A549 (cell line): Measurements from ENCODE around the gene PRR18. TPM values are rescaled to one million over a fixed set of nuclear protein-coding genes. Genes with fewer than 3 reads are reported as not detected.

ENCODE experiments used
- ATAC-seq, 2 experiments: fragments of 200-7000 bp in 1 of 2; fragments of >200 bp in 1 of 2; cut with Nextera tagmentation in 1 of 2; cut with Tn5 transposase in 1 of 2; 3 replicates each; pipeline versions ENCODE4 v1.8.0 to v1.9.1; 2018 to 2020; ENCODE audit warnings: mild to moderate bottlenecking in 1 of 2, moderate library complexity in 1 of 2
- CTCF ChIA-PET: fragments of 300-600 bp; sonication (Branson Sonifier 250); formaldehyde crosslinking; extraction: SDS; loops from one replicate; lab custom pipeline; 2021; ENCODE audit warnings: antibody characterized with exemption, inconsistent platforms; lab: Yijun Ruan, JAX
- POLR2A ChIA-PET: fragments of 350-600 bp; formaldehyde crosslinking; extraction: SDS; loops from one replicate; lab custom pipeline; 2021; ENCODE audit warnings: antibody characterized with exemption, inconsistent platforms; lab: Yijun Ruan, JAX
- DNase-seq, 2 experiments: peaks; one replicate each; pipeline versions ENCODE4 v3.0.0 to v3.0.0-alpha.2; 2011 to 2016; ENCODE audit warnings: low read depth in 1 of 2, low spot score in 1 of 2
- FAIRE-seq: peaks from 2 replicates; lab custom pipeline; 2011; peaks lifted over from hg19 to GRCh38; lab: Jason Lieb, UNC
- H3K27ac ChIP-seq, 2 experiments: fragments of >200 bp; sonication (Bioruptor Twin); formaldehyde crosslinking; 3 replicates each; pipeline ENCODE4 v1.5.1; 2016 to 2017
- H3K4me1 ChIP-seq: fragments of >200 bp; sonication (Bioruptor Twin); formaldehyde crosslinking; 3 replicates; pipeline ENCODE4 v1.6.1; 2016
- H3K4me2 ChIP-seq: fragments of >200 bp; sonication (Bioruptor Twin); formaldehyde crosslinking; 3 replicates; pipeline ENCODE4 v1.6.1; 2016
- H3K4me3 ChIP-seq: fragments of >200 bp; sonication (Bioruptor Twin); formaldehyde crosslinking; 3 replicates; pipeline ENCODE4 v1.5.1; 2016
- H3K9me3 ChIP-seq: fragments of >200 bp; sonication (Bioruptor Twin); formaldehyde crosslinking; 3 replicates; pipeline ENCODE4 v1.6.1; 2016
- CHD2 ChIP-seq: fragments of 150-350 bp; IDR thresholded peaks from 2 replicates; pipeline ENCODE4 v1.6.1; 2014; ENCODE audit warnings: low read length; ENCODE audit not compliant: partially characterized antibody
- ELK1 ChIP-seq: fragments of 150-350 bp; IDR thresholded peaks from 2 replicates; pipeline ENCODE4 v1.6.1; 2014; ENCODE audit warnings: low read depth, mild to moderate bottlenecking, low read length
- HOXA7 ChIP-seq: fragments of 250-450 bp; sonication (Bioruptor Pico); IDR thresholded peaks from 2 replicates; pipeline ENCODE4 v1.5.0; 2020; ENCODE audit warnings: mild to moderate bottlenecking, moderate library complexity
- HOXB13 ChIP-seq: fragments of 250-450 bp; sonication (Bioruptor Pico); IDR thresholded peaks from 2 replicates; pipeline ENCODE4 v1.5.0; 2020; ENCODE audit warnings: low read depth, mild to moderate bottlenecking, moderate library complexity
- JUNB ChIP-seq: fragments of >200 bp; sonication (Bioruptor Twin); formaldehyde crosslinking; IDR thresholded peaks from 2 replicates; pipeline ENCODE4 v1.6.1; 2016
- NR3C1 ChIP-seq: fragments of >200 bp; sonication (Bioruptor Twin); formaldehyde crosslinking; IDR thresholded peaks from 3 replicates; pipeline ENCODE4 v1.6.1; 2017
- PBX3 ChIP-seq: IDR thresholded peaks from 2 replicates; pipeline ENCODE4 v1.6.1; 2012
- RARB ChIP-seq: fragments of 250-450 bp; sonication (Bioruptor Pico); IDR thresholded peaks from 2 replicates; pipeline ENCODE4 v1.8.0; 2021; ENCODE audit warnings: mild to moderate bottlenecking, moderate library complexity
- RFX5 ChIP-seq: fragments of 450-650 bp; IDR thresholded peaks from 2 replicates; pipeline ENCODE4 v1.7.1; 2014; ENCODE audit warnings: antibody characterized with exemption, mild to moderate bottlenecking, moderate library complexity
- SREBF2 ChIP-seq: fragments of 450-650 bp; IDR thresholded peaks from 2 replicates; pipeline ENCODE4 v1.6.1; 2014; ENCODE audit warnings: mild to moderate bottlenecking, moderate library complexity
- WGBS: methylation state at CpG from one replicate; pipeline ENCODE4 v1.1.6; 2017; ENCODE audit errors: missing lambda C conversion rate; 5-methylcytosine and 5-hydroxymethylcytosine counted together
- polyA plus RNA-seq, 4 experiments: library from polyadenylated mRNA; depleted of rRNA in 3 of 4; stranded (reverse); fragments of >200 nt; fragmentation: RNase III in 1 of 4; extraction: RNeasy Plus Mini Kit Qiagen cat#74134 plus additional on column Dnase treatment in 1 of 4; gene quantifications; 2 replicates in 3 of 4; 3 replicates in 1 of 4; pipeline ENCODE4 v1.2.3, GENCODE V29; 2011 to 2017
- TF ChIP-seq, protein P1 (sequence below): fragments of >200 bp; sonication (Bioruptor Twin); formaldehyde crosslinking; IDR thresholded peaks from 3 replicates; pipeline ENCODE4 v1.5.1; 2016
- TF ChIP-seq, protein P2 (sequence below): fragments of 250-450 bp; sonication (Bioruptor Pico); IDR thresholded peaks from 2 replicates; pipeline ENCODE4 v1.5.0; 2020; ENCODE audit warnings: low read depth, mild to moderate bottlenecking, moderate library complexity

Gene PRR18
- polyA plus RNA-seq, 2 of the 4 experiments (the other 2 are of a cell fraction), result 0.08 to 0.13 TPM

- WGBS, result 93% methylated on average over 8 of the region's 11 CpGs
- DNase-seq (no peak), FAIRE-seq (no peak), ATAC-seq (no peak)
- TF ChIP-seq SREBF2 (no peak), RARB (CRISPR knock-in tag) (no peak), CHD2 (no peak), NR3C1 (no peak)
- TF ChIP-seq, protein P1, sequence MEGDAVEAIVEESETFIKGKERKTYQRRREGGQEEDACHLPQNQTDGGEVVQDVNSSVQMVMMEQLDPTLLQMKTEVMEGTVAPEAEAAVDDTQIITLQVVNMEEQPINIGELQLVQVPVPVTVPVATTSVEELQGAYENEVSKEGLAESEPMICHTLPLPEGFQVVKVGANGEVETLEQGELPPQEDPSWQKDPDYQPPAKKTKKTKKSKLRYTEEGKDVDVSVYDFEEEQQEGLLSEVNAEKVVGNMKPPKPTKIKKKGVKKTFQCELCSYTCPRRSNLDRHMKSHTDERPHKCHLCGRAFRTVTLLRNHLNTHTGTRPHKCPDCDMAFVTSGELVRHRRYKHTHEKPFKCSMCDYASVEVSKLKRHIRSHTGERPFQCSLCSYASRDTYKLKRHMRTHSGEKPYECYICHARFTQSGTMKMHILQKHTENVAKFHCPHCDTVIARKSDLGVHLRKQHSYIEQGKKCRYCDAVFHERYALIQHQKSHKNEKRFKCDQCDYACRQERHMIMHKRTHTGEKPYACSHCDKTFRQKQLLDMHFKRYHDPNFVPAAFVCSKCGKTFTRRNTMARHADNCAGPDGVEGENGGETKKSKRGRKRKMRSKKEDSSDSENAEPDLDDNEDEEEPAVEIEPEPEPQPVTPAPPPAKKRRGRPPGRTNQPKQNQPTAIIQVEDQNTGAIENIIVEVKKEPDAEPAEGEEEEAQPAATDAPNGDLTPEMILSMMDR, result no peak
- no peak overlapping the region; the same call in 2 of the 3 replicates for H3K4me3 ChIP-seq
- POLR2A ChIA-PET, result no interaction called here
- H3K27ac ChIP-seq, result no peak overlapping the region
- CTCF ChIA-PET, result interaction anchor here (1.1 to 2.1 kb wide), 4 partner anchors 9 to 459 kb away, joined by 3 to 6 read pairs (median 4); no protein-coding TSS in a partner anchor
- no peaks in the 10 kb centered on the region for H3K9me3 ChIP-seq
- no peaks in the 10 kb centered on the region; the same call in 2 of the 3 replicates for H3K4me1 ChIP-seq
- peak overlapping the region; percentile 95; the same call in 2 of the 3 replicates for H3K4me2 ChIP-seq
Observed at GRCh38 chr6:166308769-166309589, 787 bp upstream of the PRR18 start.

GRCh38 chr6:166307082-166308032, 835 bp downstream of the PRR18 start:
- Histone ChIP-seq H3K4me1 (no peaks in the 10 kb centered on the region), H3K27ac (peak overlapping the region; percentile 59 to 79; a peak in 4 of 6 replicates), H3K4me2 (peak overlapping the region; percentile 95), H3K9me3 (no peaks in the 10 kb centered on the region), H3K4me3 (peak overlapping the region; percentile 54)
- DNase-seq (no peak), FAIRE-seq (no peak), ATAC-seq (peak; percentile 55 to 60; a peak in 5 of 6 replicates)
- POLR2A ChIA-PET, result no interaction called here
- CTCF ChIA-PET, result interaction anchor here (1.2 kb wide), 1 partner anchor 457 kb away, joined by 3 read pairs; no protein-coding TSS in a partner anchor
- no peak for TF ChIP-seq JUNB
- WGBS, result 88% methylated on average over 22 of the region's 115 CpGs

GRCh38 chr6:166306378-166307081, 1.7 kb downstream of the PRR18 start:
- H3K27ac ChIP-seq, result no peak overlapping the region
- FAIRE-seq (no peak), DNase-seq (no peak), ATAC-seq (no peak)
- no peak overlapping the region for H3K4me2 ChIP-seq
- WGBS, result 84% methylated on average over 15 of the region's 34 CpGs
- CTCF ChIA-PET, result no interaction called here
- H3K4me3 ChIP-seq, result no peak overlapping the region
- POLR2A ChIA-PET, result no interaction called here
- TF ChIP-seq HOXA7 (CRISPR knock-in tag) (no peak), ELK1 (no peak), HOXB13 (no peak), PBX3 (no peak), RFX5 (no peak), RARB (CRISPR knock-in tag) (no peak)
- TF ChIP-seq, protein P2, sequence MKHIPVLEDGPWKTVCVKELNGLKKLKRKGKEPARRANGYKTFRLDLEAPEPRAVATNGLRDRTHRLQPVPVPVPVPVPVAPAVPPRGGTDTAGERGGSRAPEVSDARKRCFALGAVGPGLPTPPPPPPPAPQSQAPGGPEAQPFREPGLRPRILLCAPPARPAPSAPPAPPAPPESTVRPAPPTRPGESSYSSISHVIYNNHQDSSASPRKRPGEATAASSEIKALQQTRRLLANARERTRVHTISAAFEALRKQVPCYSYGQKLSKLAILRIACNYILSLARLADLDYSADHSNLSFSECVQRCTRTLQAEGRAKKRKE (CRISPR knock-in tag), result no peak
- TF ChIP-seq, all 56 proteins: peak for 0
- no peaks in the 10 kb centered on the region for H3K9me3 ChIP-seq
- no peaks in the 10 kb centered on the region for H3K4me1 ChIP-seq
